Suprapubic skin (tissue), 3 donors: ENCODE results near the gene STAB2.

Experiments used
- POLR2A ChIP-seq, 2 donors: fragments of 450-650 bp; IDR thresholded peaks; one replicate each; pipeline ENCODE4 v1.6.1; 2017; ENCODE audit warnings: antibody characterized with exemption in 2 of 2, mild to moderate bottlenecking in 2 of 2, moderate library complexity in 2 of 2
- TF ChIP-seq, protein P1 (sequence below), 2 donors: fragments of 200-600 bp in 1 of 2; fragments of 450-650 bp in 1 of 2; sonication (generic) in 1 of 2; IDR thresholded peaks; one replicate each; pipeline ENCODE4 v1.5.1; 2016 to 2019; ENCODE audit warnings: antibody characterized with exemption in 2 of 2, mild to moderate bottlenecking in 1 of 2, moderate library complexity in 1 of 2

DNA sequence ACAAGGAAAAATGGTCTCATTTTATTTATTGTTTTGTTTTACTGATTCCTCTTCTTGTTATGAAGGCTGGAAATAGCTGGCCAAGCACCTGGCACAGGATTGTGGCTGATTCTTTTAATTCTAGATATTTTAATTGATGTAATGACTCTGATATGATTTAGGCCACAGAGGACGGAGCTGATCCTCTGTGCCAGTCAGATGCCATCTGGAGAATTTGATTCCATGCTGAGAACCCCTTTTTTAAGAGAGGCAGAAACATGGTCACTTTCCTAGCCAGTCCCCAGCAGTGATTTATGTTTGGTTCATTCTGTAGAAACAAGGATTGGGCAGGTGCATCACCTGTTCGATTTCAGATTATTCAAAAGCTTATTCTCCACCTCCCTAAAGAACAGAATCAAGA lies 77.6 kb downstream of the STAB2 start:
- TF ChIP-seq, protein P1, sequence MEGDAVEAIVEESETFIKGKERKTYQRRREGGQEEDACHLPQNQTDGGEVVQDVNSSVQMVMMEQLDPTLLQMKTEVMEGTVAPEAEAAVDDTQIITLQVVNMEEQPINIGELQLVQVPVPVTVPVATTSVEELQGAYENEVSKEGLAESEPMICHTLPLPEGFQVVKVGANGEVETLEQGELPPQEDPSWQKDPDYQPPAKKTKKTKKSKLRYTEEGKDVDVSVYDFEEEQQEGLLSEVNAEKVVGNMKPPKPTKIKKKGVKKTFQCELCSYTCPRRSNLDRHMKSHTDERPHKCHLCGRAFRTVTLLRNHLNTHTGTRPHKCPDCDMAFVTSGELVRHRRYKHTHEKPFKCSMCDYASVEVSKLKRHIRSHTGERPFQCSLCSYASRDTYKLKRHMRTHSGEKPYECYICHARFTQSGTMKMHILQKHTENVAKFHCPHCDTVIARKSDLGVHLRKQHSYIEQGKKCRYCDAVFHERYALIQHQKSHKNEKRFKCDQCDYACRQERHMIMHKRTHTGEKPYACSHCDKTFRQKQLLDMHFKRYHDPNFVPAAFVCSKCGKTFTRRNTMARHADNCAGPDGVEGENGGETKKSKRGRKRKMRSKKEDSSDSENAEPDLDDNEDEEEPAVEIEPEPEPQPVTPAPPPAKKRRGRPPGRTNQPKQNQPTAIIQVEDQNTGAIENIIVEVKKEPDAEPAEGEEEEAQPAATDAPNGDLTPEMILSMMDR (IDR thresholded peaks at IDR 0.05) = no peak
- TF ChIP-seq POLR2A (IDR thresholded peaks at IDR 0.05) = no peak
